ENCODE results near the gene CD44. TPM values are rescaled to one million over a fixed set of nuclear protein-coding genes. Genes with fewer than 3 reads are reported as not detected.
A peak's percentile ranks its signal among the peaks of the same experiment; 100 is the strongest.

CD44 gene
- total and polyA plus RNA-seq, 11 donors, result 3.9 to 210 (median 26.2) TPM

- Histone ChIP-seq H3K4me1 (peaks cover 0 to 98% (median 31%) of the 10 kb centered on the region in 12 donors), H3K27ac (peak overlapping the region in 7 of 12 donors; percentile 54 to 91 (median 69)), H3K4me3 (peak overlapping the region in 1 of 12 donors; percentile 23), H3K36me3 (peaks cover 0 to 12% (median 0%) of the 10 kb centered on the region in 9 donors), H3K9me3 (no peaks in the 10 kb centered on the region), H3K27me3 (no peaks in the 10 kb centered on the region)
- TF ChIP-seq POLR2A (IDR thresholded peaks at IDR 0.05) (no peak), CTCF (IDR thresholded peaks at IDR 0.05) (no peak)
- 58 to 63% (median 60%) methylated on average over 7 to 8 of the region's 8 CpGs for WGBS, 4 donors
- ATAC-seq (peak in 3 of 4 donors; percentile 27 to 46 (median 43)), DNase-seq (peak in 2 of 5 donors; percentile 36 to 37)
- intact Hi-C loops (cut with DNase I), result no loop called here
Measured at GRCh38 chr11:35165423-35166368, 26.7 kb downstream of the CD44 start.

- Histone ChIP-seq H3K9me3 (no peaks in the 10 kb centered on the region), H3K4me3 (peak overlapping the region in 1 of 12 donors; percentile 10), H3K4me1 (peaks cover 0 to 95% (median 31%) of the 10 kb centered on the region in 12 donors), H3K27me3 (no peaks in the 10 kb centered on the region), H3K36me3 (peaks cover 0 to 12% (median 0%) of the 10 kb centered on the region in 9 donors), H3K27ac (peak overlapping the region in 11 of 12 donors; percentile 0 to 91 (median 56))
- WGBS, 4 donors, result 84 to 91% (median 91%) methylated on average over 11 of the region's 11 CpGs
- DNase-seq (peak in 1 of 5 donors; percentile 27), ATAC-seq (peak in 1 of 4 donors; percentile 33)
- no peak for TF ChIP-seq POLR2A (IDR thresholded peaks at IDR 0.05)
- no peak for TF ChIP-seq CTCF (IDR thresholded peaks at IDR 0.05)
- intact Hi-C loops (cut with DNase I), result no loop called here
Measured at GRCh38 chr11:35166369-35167360, 27.7 kb downstream of the CD44 start.

GRCh38 chr11:35167426-35167954, 28.5 kb downstream of the CD44 start:
- no peak overlapping the region for H3K4me3 ChIP-seq
- peaks cover 0 to 12% (median 0%) of the 10 kb centered on the region in 9 donors for H3K36me3 ChIP-seq
- TF ChIP-seq CTCF (IDR thresholded peaks at IDR 0.05) (no peak), POLR2A (IDR thresholded peaks at IDR 0.05) (no peak)
- peaks cover 0 to 95% (median 28%) of the 10 kb centered on the region in 12 donors for H3K4me1 ChIP-seq
- peak; percentile 47 to 73 (median 54) for ATAC-seq
- H3K9me3 ChIP-seq, result no peaks in the 10 kb centered on the region
- no peaks in the 10 kb centered on the region for H3K27me3 ChIP-seq
- peak overlapping the region; percentile 0 to 91 (median 55) for H3K27ac ChIP-seq
- intact Hi-C loops (cut with DNase I), result no loop called here
- WGBS, 4 donors, result 52 to 80% (median 68%) methylated on average over 1 to 2 of the region's 2 CpGs
- DNase-seq, result peak in 2 of 5 donors; percentile 29 to 48

Data from heart left ventricle (tissue), 16 donors.